Hepatic stellate cell (primary cell): ENCODE measurements around the gene PRDM15.
A peak's percentile ranks its signal among the peaks of the same experiment; 100 is the strongest.

ENCODE experiments used
- DNase-seq: peaks from one replicate; pipeline ENCODE4 v3.0.0; 2011; ENCODE audit warnings: low spot score

PRDM15 gene, protein sequence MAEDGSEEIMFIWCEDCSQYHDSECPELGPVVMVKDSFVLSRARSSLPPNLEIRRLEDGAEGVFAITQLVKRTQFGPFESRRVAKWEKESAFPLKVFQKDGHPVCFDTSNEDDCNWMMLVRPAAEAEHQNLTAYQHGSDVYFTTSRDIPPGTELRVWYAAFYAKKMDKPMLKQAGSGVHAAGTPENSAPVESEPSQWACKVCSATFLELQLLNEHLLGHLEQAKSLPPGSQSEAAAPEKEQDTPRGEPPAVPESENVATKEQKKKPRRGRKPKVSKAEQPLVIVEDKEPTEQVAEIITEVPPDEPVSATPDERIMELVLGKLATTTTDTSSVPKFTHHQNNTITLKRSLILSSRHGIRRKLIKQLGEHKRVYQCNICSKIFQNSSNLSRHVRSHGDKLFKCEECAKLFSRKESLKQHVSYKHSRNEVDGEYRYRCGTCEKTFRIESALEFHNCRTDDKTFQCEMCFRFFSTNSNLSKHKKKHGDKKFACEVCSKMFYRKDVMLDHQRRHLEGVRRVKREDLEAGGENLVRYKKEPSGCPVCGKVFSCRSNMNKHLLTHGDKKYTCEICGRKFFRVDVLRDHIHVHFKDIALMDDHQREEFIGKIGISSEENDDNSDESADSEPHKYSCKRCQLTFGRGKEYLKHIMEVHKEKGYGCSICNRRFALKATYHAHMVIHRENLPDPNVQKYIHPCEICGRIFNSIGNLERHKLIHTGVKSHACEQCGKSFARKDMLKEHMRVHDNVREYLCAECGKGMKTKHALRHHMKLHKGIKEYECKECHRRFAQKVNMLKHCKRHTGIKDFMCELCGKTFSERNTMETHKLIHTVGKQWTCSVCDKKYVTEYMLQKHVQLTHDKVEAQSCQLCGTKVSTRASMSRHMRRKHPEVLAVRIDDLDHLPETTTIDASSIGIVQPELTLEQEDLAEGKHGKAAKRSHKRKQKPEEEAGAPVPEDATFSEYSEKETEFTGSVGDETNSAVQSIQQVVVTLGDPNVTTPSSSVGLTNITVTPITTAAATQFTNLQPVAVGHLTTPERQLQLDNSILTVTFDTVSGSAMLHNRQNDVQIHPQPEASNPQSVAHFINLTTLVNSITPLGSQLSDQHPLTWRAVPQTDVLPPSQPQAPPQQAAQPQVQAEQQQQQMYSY

DNA sequence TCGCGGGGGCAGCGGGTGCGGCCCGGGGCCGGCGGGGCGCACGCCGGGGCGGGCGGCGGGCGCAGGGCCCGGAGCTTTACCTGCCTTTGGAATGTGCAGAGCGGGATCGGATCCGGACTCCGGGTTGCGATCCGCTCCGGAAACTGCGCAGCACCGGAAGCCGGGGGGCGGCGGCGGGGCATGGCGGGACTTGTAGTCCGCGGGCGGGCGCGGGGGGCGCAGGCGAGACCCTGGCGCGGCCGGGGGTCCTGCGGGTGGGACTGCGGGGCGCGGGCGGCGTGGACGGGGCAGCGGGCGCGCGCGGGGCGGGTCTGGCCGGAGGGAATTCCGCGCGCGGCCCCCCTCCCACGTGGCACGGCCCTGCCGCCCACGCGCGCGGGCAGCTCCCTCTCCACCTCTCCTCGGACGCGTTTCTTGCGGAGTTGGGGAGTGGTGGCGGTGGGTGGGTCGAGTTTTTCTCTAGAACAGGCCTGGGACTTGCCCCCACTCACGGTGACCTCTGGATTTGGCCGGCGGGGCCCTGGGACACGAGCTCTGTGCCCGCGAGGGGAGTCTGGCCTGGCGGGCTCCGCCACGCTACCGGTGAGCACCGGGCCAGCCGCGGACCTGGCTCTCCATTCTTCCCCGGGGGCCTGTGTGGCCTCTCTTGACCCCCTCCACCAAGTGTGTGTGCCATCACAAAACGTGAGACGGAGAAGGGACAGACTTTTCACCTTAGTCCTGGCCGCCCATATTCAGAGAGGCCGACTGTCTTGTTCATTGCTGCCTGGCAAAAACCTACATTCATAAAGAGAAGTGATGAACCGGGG is at the start of gene PRDM15:
Gene PRDM15, minus strand, starts transcription at position 155 of the 809 bp plus-strand sequence. CDS start 18,981 bp downstream, outside the sequence.
- DNase-seq, result peak; percentile 88

DNA sequence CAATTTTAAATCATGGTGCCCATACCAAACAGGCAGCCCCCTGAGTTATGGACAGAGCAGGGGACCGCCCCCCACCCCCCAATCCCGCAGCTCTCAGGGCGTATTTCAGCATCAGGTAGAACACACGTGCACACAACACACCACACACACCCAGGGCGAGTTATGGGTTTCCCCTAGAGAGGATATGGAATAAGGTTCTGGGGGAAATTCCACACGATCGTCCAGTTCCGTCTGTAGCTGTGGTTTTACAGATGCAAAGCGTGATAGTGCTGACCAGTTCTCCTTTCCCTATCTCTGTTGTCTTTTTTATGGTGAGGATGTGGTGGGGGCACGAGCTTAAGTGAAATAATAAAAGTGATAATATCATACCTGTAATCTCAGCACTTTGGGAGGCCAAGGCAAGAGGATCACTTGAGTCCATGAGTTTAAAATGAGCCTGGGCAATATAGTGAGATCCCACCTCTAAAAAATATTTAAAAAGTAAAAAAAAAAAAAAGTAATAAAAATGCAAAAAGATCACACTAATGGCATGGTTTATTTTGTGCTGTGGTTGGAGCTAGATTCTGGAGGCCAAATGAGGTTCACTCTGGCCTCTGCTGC is 49.6 kb upstream of the PRDM15 start:
- no peak for DNase-seq

DNA sequence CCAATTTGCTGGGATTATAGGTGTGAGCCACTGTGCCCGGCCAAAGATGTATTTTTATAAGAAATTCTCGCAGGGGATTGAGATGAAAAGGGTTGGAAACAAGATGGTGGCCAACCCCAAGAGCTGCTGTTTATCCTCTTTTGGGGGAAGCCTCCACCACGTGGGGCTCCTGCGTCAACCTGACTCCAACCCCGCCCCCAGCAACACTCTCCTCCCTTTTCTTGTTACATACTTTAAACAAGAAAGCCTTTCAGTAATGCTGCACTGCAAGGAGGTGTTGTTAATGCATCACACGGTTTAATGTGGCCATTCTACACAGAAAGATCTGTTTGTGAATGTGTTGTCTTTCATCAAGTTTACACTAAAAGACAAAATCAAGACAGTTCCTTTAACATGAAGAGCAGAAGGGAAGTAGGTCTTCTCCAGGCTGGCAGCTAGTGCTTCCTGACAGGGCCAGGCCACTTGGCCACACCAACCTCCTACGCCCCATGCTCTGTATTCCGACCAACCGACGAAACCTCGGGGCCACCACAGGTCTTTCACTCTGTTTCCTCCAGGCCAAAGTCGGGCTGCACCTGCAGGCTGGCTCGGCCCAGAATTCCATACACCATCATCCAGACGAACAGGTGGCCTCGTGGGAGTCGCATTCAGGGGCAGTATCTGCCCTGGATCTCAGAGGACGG is 48.7 kb upstream of the PRDM15 start:
- no peak for DNase-seq

DNA sequence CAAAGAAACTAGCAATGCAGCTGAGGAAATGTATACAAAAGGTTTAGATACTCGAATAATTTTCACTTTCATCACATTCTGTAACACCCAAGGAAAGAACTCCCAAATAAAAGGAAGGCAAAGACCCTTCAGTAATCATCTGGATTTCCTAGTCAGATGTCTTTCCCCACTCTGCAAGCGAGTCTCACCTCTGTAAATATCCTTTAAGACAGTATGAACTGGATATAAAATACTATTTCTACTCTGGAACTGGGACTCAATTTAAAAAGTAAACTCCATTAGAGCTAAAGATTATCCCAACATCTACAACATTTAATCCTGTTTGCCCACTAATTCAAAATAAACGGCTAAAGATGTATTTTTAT is 47.6 kb upstream of the PRDM15 start:
- no peak for DNase-seq

DNA sequence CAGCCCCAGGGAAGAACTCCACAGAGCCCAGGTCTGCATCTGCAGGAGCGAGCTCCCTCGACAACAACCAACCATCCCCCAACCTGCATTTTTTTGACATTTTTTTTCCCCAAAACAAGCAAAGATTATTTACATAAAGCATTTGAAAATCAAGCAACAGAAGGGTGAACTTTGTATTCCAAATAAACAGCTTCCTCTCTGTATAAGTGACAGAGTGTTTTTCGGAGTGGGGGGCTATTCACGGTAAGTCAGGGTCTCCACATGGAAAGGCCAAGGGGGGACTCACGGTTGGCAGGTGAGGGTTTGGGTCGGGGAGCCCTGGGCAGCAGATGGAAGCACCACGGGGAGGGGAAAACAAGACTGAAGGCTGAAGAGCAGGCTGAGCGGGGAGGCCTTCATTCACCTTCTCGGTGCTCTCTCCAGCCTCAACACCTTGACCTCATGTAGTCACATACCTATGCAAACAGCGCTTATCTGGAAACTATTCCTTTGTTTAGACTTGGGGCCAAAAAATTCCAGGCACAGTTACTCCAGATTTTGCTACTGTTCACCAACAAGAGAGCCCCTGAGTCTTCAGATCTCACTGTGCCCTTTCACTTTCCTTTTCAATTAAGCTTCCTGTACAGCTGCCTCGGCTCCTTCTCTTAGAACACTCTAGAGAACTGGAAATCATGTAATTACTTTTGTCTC is 47.1 kb upstream of the PRDM15 start:
- DNase-seq, result peak; percentile 71

- DNase-seq, result no peak
Measured at GRCh38 chr21:41925767-41926116, 46.6 kb upstream of the PRDM15 start.

- DNase-seq, result peak; percentile 78
Measured at GRCh38 chr21:41924368-41924754, 45.2 kb upstream of the PRDM15 start.

DNA sequence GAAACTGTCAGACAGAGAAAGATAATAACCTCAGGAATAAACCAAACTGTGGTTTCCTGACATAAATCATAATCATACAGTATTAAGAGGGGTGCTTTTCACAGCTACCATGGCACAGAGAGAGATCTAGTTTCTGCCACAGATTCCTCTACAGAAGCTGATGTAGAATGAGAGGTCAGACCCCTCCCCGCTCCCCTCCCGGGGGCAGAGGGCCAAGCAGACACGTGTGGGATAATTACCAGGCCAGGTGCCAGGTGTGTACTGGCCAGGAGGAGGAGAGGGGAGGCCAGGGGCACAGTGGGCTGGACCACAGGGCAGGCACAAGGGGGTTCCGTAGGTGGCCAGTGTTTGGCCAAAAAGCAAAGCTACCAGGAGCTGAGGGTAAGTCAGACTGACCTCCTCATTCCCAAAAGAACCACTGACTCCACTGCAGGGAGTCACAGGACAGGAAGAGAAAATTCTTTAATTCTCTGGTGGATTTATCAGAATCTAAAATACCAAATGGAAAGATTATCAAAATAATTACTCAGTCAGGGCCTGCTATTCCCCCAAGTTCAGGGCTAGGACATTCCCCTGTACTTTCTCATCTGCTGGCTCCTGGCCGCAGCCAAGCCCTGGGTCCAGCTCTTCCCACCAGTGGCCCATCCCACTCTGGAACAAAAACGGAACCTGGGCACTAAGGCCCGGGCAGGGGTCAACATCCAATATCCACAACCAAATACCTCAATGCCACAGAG is 44.7 kb upstream of the PRDM15 start:
- peak; percentile 91 for DNase-seq

GRCh38 chr21:41923186-41923585 is 44.0 kb upstream of the PRDM15 start:
- no peak for DNase-seq

DNA sequence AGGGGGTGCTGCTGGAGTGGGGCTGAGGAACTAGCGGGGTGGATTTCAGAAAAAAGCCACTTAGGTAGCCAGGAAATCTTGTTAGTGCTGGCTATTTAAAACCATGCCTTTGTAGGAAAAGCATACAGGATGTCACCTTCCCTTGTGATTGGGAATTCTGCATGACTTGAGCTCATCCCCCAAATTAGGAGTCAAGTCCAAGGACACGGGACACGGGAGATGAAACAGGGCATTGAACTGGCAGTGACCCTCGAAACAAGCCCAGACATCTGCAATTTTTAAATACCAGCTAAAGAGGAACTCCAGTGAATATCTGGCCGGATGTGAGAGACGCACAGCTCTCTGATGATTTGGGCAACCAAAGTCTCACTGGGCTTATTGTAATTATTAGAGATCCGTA is 41.9 kb upstream of the PRDM15 start:
- DNase-seq, result no peak

DNA sequence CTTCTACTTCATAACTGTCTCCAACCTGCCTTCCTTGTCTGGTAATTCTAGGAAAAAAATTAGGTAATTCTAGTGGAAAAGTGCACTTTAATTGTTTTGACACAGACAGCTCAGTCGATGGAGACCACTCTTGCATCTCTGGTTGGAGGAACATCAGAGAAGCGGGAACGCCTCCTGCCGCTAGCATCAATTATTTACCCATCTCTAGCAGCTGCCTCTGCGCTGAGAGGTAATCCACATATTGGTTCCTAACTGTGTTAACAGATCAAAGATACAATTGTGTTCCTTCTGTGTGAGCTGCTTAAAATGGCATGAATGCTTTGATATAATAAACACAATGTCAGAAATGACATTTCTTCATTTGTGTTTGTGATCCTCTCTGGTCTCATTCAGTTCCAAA is 41.3 kb upstream of the PRDM15 start:
- DNase-seq, result no peak

DNA sequence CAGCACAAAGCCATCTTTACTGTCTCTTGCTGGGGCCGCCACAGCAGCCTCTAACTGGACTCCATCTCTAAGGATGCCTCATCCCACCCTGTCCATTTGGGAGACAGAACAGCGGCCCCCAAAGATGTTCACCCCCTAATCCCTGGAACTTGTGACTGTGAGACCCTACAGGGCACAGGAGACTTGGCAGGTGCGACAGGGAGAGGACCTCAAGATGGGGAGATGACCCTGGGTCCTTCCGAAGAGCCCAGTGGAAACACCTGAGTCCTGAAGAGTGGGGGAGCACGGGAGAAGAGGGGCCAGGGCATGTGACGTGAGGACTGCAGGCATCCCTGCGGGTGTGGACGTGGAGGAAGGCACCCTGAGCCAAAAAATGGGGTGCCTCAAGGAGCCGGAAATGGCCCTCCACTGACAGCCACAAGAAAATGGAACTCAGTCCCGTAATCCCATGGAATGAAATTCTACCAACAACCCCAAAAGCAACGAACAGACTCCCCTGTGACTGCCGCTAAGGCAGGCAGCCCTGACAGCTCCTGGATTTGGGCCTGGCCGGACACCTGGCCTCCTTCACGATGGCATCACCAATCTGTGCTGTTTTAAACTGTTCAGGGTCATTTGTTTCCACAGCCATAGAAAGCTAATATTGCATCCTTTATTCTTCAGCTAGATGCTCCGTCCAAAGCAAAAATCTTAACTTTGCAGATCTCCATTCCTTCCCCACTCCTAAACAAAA is 40.7 kb upstream of the PRDM15 start:
- DNase-seq, result no peak

- DNase-seq, result no peak
Measured at GRCh38 chr21:41918561-41919358, 39.6 kb upstream of the PRDM15 start.

GRCh38 chr21:41917531-41917930 is 38.4 kb upstream of the PRDM15 start:
- no peak for DNase-seq

- DNase-seq, result no peak
Measured at GRCh38 chr21:41916888-41917433, 37.8 kb upstream of the PRDM15 start.

DNA sequence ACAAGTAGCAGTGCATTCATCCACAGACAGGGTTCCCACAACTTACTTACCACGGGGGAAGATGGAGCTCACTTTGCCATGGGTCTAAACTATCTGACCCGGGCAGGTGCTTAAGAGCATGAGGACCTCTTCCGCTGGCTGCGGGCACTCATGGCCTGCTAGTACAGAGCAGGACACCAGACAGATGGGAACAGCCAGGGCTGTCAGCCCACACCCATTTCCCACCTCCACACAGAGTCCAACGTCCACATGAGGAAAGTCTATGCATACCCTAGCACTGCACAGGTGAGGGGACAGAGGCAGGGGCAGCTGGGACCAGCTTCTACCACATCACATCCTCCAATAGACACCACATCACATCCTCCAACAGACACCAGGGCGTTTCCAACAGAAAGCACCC is 35.8 kb upstream of the PRDM15 start:
- no peak for DNase-seq

GRCh38 chr21:41914358-41914757 is 35.2 kb upstream of the PRDM15 start:
- DNase-seq, result no peak

- DNase-seq, result no peak
Measured at GRCh38 chr21:41913230-41913629, 34.1 kb upstream of the PRDM15 start.
